Calu3 (cell line): ENCODE measurements around the gene GRM1. TPM values are rescaled to one million over a fixed set of nuclear protein-coding genes. Genes with fewer than 3 reads are reported as not detected.

Experiments
- BruUV-seq: library from RNA; stranded (reverse); fragments of 400-500 nt; replicated peaks from 2 replicates; lab custom pipeline; 2021; lab: Mats Ljungman, UMichigan
- CTCF ChIA-PET: fragments of 300-600 bp; sonication (Branson Sonifier 250); formaldehyde crosslinking; loops from one replicate; lab custom pipeline; 2022; ENCODE audit warnings: antibody characterized with exemption; lab: Charles Lee
- DNase-seq: peaks from one replicate; pipeline ENCODE4 v3.0.0; 2022
- H3K27ac Mint-ChIP-seq: one replicate; pipeline ENCODE4 v1.8.0; 2022; ENCODE audit warnings: mixed read lengths; ENCODE audit not compliant: unreplicated experiment
- H3K27me3 Mint-ChIP-seq: one replicate; pipeline ENCODE4 v1.8.0; 2022; ENCODE audit warnings: mixed read lengths; ENCODE audit not compliant: unreplicated experiment
- H3K36me3 Mint-ChIP-seq: one replicate; pipeline ENCODE4 v1.8.0; 2022; ENCODE audit warnings: mild to moderate bottlenecking, moderate library complexity, mixed read lengths; ENCODE audit not compliant: insufficient read depth, unreplicated experiment
- H3K4me1 Mint-ChIP-seq: one replicate; pipeline ENCODE4 v1.8.0; 2022; ENCODE audit warnings: mild to moderate bottlenecking, low read depth, mixed read lengths; ENCODE audit not compliant: unreplicated experiment
- H3K4me3 Mint-ChIP-seq: one replicate; pipeline ENCODE4 v1.8.0; 2022; ENCODE audit warnings: mild to moderate bottlenecking, low read depth, moderate library complexity, mixed read lengths; ENCODE audit not compliant: unreplicated experiment
- H3K9me3 Mint-ChIP-seq: one replicate; pipeline ENCODE4 v1.8.0; 2022; ENCODE audit warnings: low read depth, mixed read lengths; ENCODE audit not compliant: unreplicated experiment
- CTCF ChIP-seq: fragments of 200-600 bp; IDR thresholded peaks from one replicate; pipeline ENCODE4 v1.8.0; 2022; ENCODE audit warnings: antibody characterized with exemption; ENCODE audit not compliant: unreplicated experiment
- intact Hi-C: fragments of 100-400 bp; cut with micrococcal nuclease; formaldehyde crosslinking; loops from one replicate; pipeline ENCODE4 v1.10.0; 2022; ENCODE audit not compliant: unreplicated experiment
- total RNA-seq: library from RNA; stranded (reverse); gene quantifications from 2 replicates; pipeline ENCODE4 v1.2.3, GENCODE V29; 2022

The GRM1 gene
- total RNA-seq, 1 experiment from 2014 or later = not detected

- H3K27ac Mint-ChIP-seq = no peak overlapping the region
- intact Hi-C loops = no loop called here
- no peak overlapping the region for H3K4me3 Mint-ChIP-seq
- no peaks in the 10 kb centered on the region for H3K27me3 Mint-ChIP-seq
- no peaks in the 10 kb centered on the region for H3K9me3 Mint-ChIP-seq
- no peaks in the 10 kb centered on the region for H3K4me1 Mint-ChIP-seq
- TF ChIP-seq CTCF = no peak
- no peak for DNase-seq
- CTCF ChIA-PET = no interaction called here
- H3K36me3 Mint-ChIP-seq = no peaks in the 10 kb centered on the region
- BruUV-seq = no TSS peak
Measured at GRCh38 chr6:146433881-146434731, 405.2 kb downstream of the GRM1 start.

DNA sequence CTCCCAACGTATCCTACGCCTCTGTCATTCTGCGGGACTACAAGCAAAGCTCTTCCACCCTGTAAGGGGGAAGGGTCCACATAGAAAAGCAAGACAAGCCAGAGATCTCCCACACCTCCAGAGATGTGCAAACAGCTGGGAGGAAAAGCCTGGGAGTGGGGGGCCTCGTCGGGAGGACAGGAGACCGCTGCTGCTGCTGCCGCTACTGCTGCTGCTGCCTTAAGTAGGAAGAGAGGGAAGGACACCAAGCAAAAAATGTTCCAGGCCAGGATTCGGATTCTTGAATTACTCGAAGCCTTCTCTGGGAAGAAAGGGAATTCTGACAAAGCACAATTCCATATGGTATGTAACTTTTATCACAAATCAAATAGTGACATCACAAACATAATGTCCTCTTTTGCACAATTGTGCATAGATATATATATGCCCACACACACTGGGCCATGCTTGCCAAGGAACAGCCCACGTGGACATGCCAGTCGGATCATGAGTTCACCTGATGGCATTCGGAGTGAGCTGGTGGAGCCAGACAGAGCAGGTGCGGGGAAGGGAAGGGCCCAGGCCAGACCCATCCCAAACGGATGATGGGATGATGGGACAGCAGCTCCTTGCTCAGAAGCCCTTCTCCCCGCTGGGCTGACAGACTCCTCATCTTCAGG, 406.0 kb downstream of the GRM1 start:
- BruUV-seq = no TSS peak
- H3K4me3 Mint-ChIP-seq = no peak overlapping the region
- H3K27me3 Mint-ChIP-seq = peaks cover 3% of the 10 kb centered on the region
- no peak for TF ChIP-seq CTCF
- H3K4me1 Mint-ChIP-seq = no peaks in the 10 kb centered on the region
- CTCF ChIA-PET = no interaction called here
- H3K9me3 Mint-ChIP-seq = no peaks in the 10 kb centered on the region
- no peak overlapping the region for H3K27ac Mint-ChIP-seq
- no peak for DNase-seq
- intact Hi-C loops = no loop called here
- no peaks in the 10 kb centered on the region for H3K36me3 Mint-ChIP-seq

- Mint-ChIP-seq H3K4me1 (peaks cover 8% of the 10 kb centered on the region), H3K9me3 (no peaks in the 10 kb centered on the region), H3K36me3 (no peaks in the 10 kb centered on the region), H3K4me3 (no peak overlapping the region), H3K27ac (no peak overlapping the region), H3K27me3 (peaks cover 18% of the 10 kb centered on the region)
- no peak for TF ChIP-seq CTCF
- CTCF ChIA-PET = interaction anchor here (0.7 kb wide), 1 partner anchor 22 kb away, joined by 3 read pairs; no protein-coding TSS in a partner anchor
- no peak for DNase-seq
- intact Hi-C loops = no loop called here
- BruUV-seq = no TSS peak
Measured at GRCh38 chr6:146441907-146442306, 413.0 kb downstream of the GRM1 start.

GRCh38 chr6:146444189-146444588, 415.3 kb downstream of the GRM1 start:
- DNase-seq = no peak
- H3K27me3 Mint-ChIP-seq = peaks cover 18% of the 10 kb centered on the region
- H3K36me3 Mint-ChIP-seq = no peaks in the 10 kb centered on the region
- BruUV-seq = no TSS peak
- intact Hi-C loops = no loop called here
- no peak overlapping the region for H3K4me3 Mint-ChIP-seq
- no peak overlapping the region for H3K27ac Mint-ChIP-seq
- TF ChIP-seq CTCF = no peak
- H3K9me3 Mint-ChIP-seq = peaks cover 2% of the 10 kb centered on the region
- peaks cover 8% of the 10 kb centered on the region for H3K4me1 Mint-ChIP-seq
- CTCF ChIA-PET = no interaction called here
